ENCODE data around the gene PPP1R3C.

The PPP1R3C gene

GRCh38 chr10:91632671-91633550 is at the start of gene PPP1R3C:
Gene PPP1R3C, minus strand, starts transcription at chr10:91633071. Its CDS starts 102 bp downstream, at chr10:91632969.
- no peak for DNase-seq (ENCODE audit: low read depth)

GRCh38 chr10:91681361-91682276 is 48.7 kb upstream of the PPP1R3C start:
- DNase-seq (ENCODE audit: low read depth): no peak

GRCh38 chr10:91680487-91680886 is 47.6 kb upstream of the PPP1R3C start:
- DNase-seq (ENCODE audit: low read depth): no peak

GRCh38 chr10:91679296-91679695 is 46.4 kb upstream of the PPP1R3C start:
- no peak for DNase-seq (ENCODE audit: low read depth)

GRCh38 chr10:91677911-91678310 is 45.0 kb upstream of the PPP1R3C start:
- no peak for DNase-seq (ENCODE audit: low read depth)

GRCh38 chr10:91672021-91672608 is 39.2 kb upstream of the PPP1R3C start:
- no peak for DNase-seq (ENCODE audit: low read depth)

GRCh38 chr10:91668913-91669312 is 36.0 kb upstream of the PPP1R3C start:
- no peak for DNase-seq (ENCODE audit: low read depth)

- DNase-seq (ENCODE audit: low read depth): no peak
Observed at GRCh38 chr10:91665842-91666241, 33.0 kb upstream of the PPP1R3C start.

- DNase-seq (ENCODE audit: low read depth): no peak
Observed at GRCh38 chr10:91664426-91664825, 31.6 kb upstream of the PPP1R3C start.

- DNase-seq (ENCODE audit: low read depth): no peak
Observed at GRCh38 chr10:91662993-91663392, 30.1 kb upstream of the PPP1R3C start.

GRCh38 chr10:91653219-91653870 is 20.5 kb upstream of the PPP1R3C start:
- no peak for DNase-seq (ENCODE audit: low read depth)

GRCh38 chr10:91652364-91652763 is 19.5 kb upstream of the PPP1R3C start:
- DNase-seq (ENCODE audit: low read depth): no peak

GRCh38 chr10:91643700-91644099 is 10.8 kb upstream of the PPP1R3C start:
- no peak for DNase-seq (ENCODE audit: low read depth)

- no peak for DNase-seq (ENCODE audit: low read depth)
Observed at GRCh38 chr10:91642831-91643692, 10.2 kb upstream of the PPP1R3C start.

- no peak for DNase-seq (ENCODE audit: low read depth)
Observed at GRCh38 chr10:91636892-91637291, 4.0 kb upstream of the PPP1R3C start.

- no peak for DNase-seq (ENCODE audit: low read depth)
Observed at GRCh38 chr10:91635401-91636400, 2.8 kb upstream of the PPP1R3C start.

GRCh38 chr10:91634898-91635297 is 2.0 kb upstream of the PPP1R3C start:
- DNase-seq (ENCODE audit: low read depth): no peak

GRCh38 chr10:91634246-91634645 is 1.4 kb upstream of the PPP1R3C start:
- no peak for DNase-seq (ENCODE audit: low read depth)

GRCh38 chr10:91630625-91631024 is 2.2 kb downstream of the PPP1R3C start:
- DNase-seq (ENCODE audit: low read depth): no peak
